HepG2 (cell line): ENCODE data around the gene RNASE13. TPM values are rescaled to one million over a fixed set of nuclear protein-coding genes. Genes with fewer than 3 reads are reported as not detected.
A peak's percentile ranks its signal among the peaks of the same experiment; 100 is the strongest.

Experiments used
- CEBPB ChIP-seq: IDR thresholded peaks from 2 replicates; pipeline ENCODE4 v1.6.1; 2011; ENCODE audit warnings: low read depth, low read length, improper control_type of control experiment, borderline replicate concordance
- FIP1L1 ChIP-seq: fragments of 200-400 bp; formaldehyde crosslinking; IDR thresholded peaks from 2 replicates; pipeline ENCODE4 v1.6.1; 2018; ENCODE audit warnings: low read depth, mild to moderate bottlenecking, low read length, moderate library complexity, borderline replicate concordance; ENCODE audit not compliant: insufficient read depth
- HMG20A ChIP-seq: IDR thresholded peaks from 2 replicates; pipeline ENCODE4 v1.6.1; 2016; ENCODE audit warnings: borderline replicate concordance
- ISX ChIP-seq: sonication (generic); formaldehyde crosslinking; conservative IDR thresholded peaks from 2 replicates; pipeline ENCODE4 v1.5.0; 2020; ENCODE audit warnings: missing genetic modification reagents
- KLF13 ChIP-seq: sonication (generic); formaldehyde crosslinking; IDR thresholded peaks from 2 replicates; pipeline ENCODE4 v1.4.0; 2020; ENCODE audit warnings: mild to moderate bottlenecking, missing genetic modification reagents
- NFE2L1 ChIP-seq: sonication (generic); formaldehyde crosslinking; IDR thresholded peaks from 2 replicates; pipeline ENCODE4 v1.4.0; 2020; ENCODE audit warnings: missing genetic modification reagents, mild to moderate bottlenecking, borderline replicate concordance
- PAF1 ChIP-seq: IDR thresholded peaks from 2 replicates; pipeline ENCODE4 v1.6.1; 2016; ENCODE audit warnings: missing genetic modification reagents, missing compliant biosample characterization
- SALL1 ChIP-seq: sonication (generic); formaldehyde crosslinking; IDR thresholded peaks from 2 replicates; pipeline ENCODE4 v1.8.0; 2022; ENCODE audit warnings: mild to moderate bottlenecking, missing genetic modification reagents
- SMARCE1 ChIP-seq: fragments of 450-650 bp; IDR thresholded peaks from 2 replicates; pipeline ENCODE4 v1.6.1; 2017; ENCODE audit warnings: borderline replicate concordance
- SRSF1 ChIP-seq: fragments of 200-400 bp; formaldehyde crosslinking; optimal IDR thresholded peaks from 2 replicates; pipeline ENCODE3; 2017; ENCODE audit warnings: mild to moderate bottlenecking, low read depth, low read length, moderate library complexity
- ZKSCAN8 ChIP-seq: IDR thresholded peaks from 2 replicates; pipeline ENCODE4 v1.6.1; 2016; ENCODE audit warnings: borderline replicate concordance, missing genetic modification reagents, missing compliant biosample characterization
- ZNF121 ChIP-seq: sonication (generic); formaldehyde crosslinking; IDR thresholded peaks from 2 replicates; pipeline ENCODE4 v1.5.0; 2020; ENCODE audit warnings: mild to moderate bottlenecking, missing genetic modification reagents
- ZNF260 ChIP-seq: sonication (generic); formaldehyde crosslinking; IDR thresholded peaks from 2 replicates; pipeline ENCODE4 v1.4.0; 2020; ENCODE audit warnings: missing genetic modification reagents, low read depth, mild to moderate bottlenecking, borderline replicate concordance
- ZNF460 ChIP-seq: sonication (generic); formaldehyde crosslinking; IDR thresholded peaks from 2 replicates; pipeline ENCODE4 v1.5.1; 2020; ENCODE audit warnings: missing genetic modification reagents, mild to moderate bottlenecking, borderline replicate concordance
- ZNF546 ChIP-seq: sonication (generic); formaldehyde crosslinking; conservative IDR thresholded peaks from 2 replicates; pipeline ENCODE4 v1.8.1; 2023; ENCODE audit warnings: mild to moderate bottlenecking, missing genetic modification reagents
- polyA plus RNA-seq, 8 experiments: library from polyadenylated mRNA; depleted of rRNA in 3 of 8; stranded (reverse) in 7 of 8; unstranded in 1 of 8; fragments of >200 nt; fragmentation: Illumina TruSeq in 4 of 8; extraction: Trizol in 4 of 8; gene quantifications; 2 replicates each; pipeline versions ENCODE4 v1.2.1 to v1.2.3, GENCODE V29; 2011 to 2016; ENCODE audit warnings: low read depth in 4 of 8, missing spikeins in 1 of 8, mixed read lengths in 1 of 8; ENCODE audit not compliant: insufficient read depth in 1 of 8
- total RNA-seq, 5 experiments: library from RNA; depleted of rRNA; stranded (reverse); fragments of >200 nt; fragmentation: Illumina TruSeq; extraction: Trizol; gene quantifications; 2 replicates each; pipeline ENCODE4 v1.2.3, GENCODE V29; 2016; ENCODE audit warnings: low read depth in 1 of 5
- TF ChIP-seq, protein P1 (sequence below): sonication (generic); formaldehyde crosslinking; IDR thresholded peaks from 2 replicates; pipeline ENCODE4 v1.4.0; 2020; ENCODE audit warnings: missing genetic modification reagents
- TF ChIP-seq, protein P2 (sequence below): sonication (generic); formaldehyde crosslinking; IDR thresholded peaks from 2 replicates; pipeline ENCODE4 v1.8.1; 2023; ENCODE audit warnings: mild to moderate bottlenecking, missing genetic modification reagents
- TF ChIP-seq, protein P3 (sequence below): sonication (generic); formaldehyde crosslinking; IDR thresholded peaks from 2 replicates; pipeline ENCODE4 v1.5.0; 2020; ENCODE audit warnings: mild to moderate bottlenecking, missing genetic modification reagents, borderline replicate concordance
- TF ChIP-seq, protein P4 (sequence below): sonication (generic); formaldehyde crosslinking; IDR thresholded peaks from 2 replicates; pipeline ENCODE4 v1.8.1; 2023; ENCODE audit warnings: missing genetic modification reagents, mild to moderate bottlenecking, borderline replicate concordance
- TF ChIP-seq, protein P5 (sequence below): sonication (generic); formaldehyde crosslinking; IDR thresholded peaks from 2 replicates; pipeline ENCODE4 v1.8.0; 2023; ENCODE audit warnings: mild to moderate bottlenecking, missing genetic modification reagents
- TF ChIP-seq, protein P6 (sequence below): sonication (generic); formaldehyde crosslinking; IDR thresholded peaks from 2 replicates; pipeline ENCODE4 v1.4.0; 2020; ENCODE audit warnings: missing genetic modification reagents, borderline replicate concordance

The RNASE13 gene
- total and polyA plus RNA-seq, 2 of the 13 experiments (the other 11 are each of a cell fraction or from before 2014, with no cell fraction given): 1.0 TPM; not detected in 1

DNA sequence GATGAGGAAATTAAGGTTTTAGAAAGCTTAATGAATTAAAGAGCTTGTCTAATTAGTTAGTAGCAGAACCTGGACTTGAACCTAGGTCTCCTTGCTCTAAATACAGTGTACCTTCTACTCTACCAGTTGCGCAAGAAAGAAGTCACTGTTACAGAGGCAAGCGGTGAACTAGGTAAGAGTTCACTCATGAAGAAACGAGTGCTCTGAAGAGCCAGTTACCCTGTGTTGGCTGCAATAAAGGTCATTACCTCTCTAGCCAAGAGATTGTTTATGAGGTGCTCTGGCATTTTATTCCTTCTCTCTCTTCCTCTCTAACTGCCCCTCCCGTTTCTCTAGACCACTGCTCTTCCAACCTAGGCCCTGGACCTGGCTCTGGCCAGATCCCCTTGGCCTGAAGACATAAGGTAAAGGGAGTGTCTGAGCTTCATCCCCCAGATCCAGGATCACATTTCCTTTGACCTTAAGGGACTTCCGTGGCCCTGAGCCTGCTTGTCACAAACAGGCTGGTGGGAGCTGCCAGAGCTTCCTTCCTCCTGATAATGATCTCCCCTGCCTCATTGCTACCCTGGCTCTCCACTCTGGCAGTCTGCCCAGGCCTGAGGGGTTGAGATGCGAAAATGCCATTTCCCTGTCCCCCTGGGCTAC, 9.5 kb upstream of the RNASE13 start (continued):
- no peak for TF ChIP-seq PAF1 (CRISPR knock-in tag)
- peak; percentile 67 for TF ChIP-seq SALL1 (CRISPR knock-in tag)
- no peak for TF ChIP-seq NFE2L1 (CRISPR knock-in tag)
- no peak for TF ChIP-seq SRSF1
- no peak for TF ChIP-seq ZNF260 (CRISPR knock-in tag)
- no peak for TF ChIP-seq ZNF546 (CRISPR knock-in tag)
- no peak for TF ChIP-seq ISX (CRISPR knock-in tag)
- no peak for TF ChIP-seq ZNF460
- TF ChIP-seq, protein P1, sequence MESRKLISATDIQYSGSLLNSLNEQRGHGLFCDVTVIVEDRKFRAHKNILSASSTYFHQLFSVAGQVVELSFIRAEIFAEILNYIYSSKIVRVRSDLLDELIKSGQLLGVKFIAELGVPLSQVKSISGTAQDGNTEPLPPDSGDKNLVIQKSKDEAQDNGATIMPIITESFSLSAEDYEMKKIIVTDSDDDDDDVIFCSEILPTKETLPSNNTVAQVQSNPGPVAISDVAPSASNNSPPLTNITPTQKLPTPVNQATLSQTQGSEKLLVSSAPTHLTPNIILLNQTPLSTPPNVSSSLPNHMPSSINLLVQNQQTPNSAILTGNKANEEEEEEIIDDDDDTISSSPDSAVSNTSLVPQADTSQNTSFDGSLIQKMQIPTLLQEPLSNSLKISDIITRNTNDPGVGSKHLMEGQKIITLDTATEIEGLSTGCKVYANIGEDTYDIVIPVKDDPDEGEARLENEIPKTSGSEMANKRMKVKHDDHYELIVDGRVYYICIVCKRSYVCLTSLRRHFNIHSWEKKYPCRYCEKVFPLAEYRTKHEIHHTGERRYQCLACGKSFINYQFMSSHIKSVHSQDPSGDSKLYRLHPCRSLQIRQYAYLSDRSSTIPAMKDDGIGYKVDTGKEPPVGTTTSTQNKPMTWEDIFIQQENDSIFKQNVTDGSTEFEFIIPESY (CRISPR knock-in tag): no peak
- TF ChIP-seq, protein P2, sequence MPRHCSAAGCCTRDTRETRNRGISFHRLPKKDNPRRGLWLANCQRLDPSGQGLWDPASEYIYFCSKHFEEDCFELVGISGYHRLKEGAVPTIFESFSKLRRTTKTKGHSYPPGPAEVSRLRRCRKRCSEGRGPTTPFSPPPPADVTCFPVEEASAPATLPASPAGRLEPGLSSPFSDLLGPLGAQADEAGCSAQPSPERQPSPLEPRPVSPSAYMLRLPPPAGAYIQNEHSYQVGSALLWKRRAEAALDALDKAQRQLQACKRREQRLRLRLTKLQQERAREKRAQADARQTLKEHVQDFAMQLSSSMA (CRISPR knock-in tag): no peak
- no peak for TF ChIP-seq HMG20A (CRISPR knock-in tag)
- TF ChIP-seq, protein P3, sequence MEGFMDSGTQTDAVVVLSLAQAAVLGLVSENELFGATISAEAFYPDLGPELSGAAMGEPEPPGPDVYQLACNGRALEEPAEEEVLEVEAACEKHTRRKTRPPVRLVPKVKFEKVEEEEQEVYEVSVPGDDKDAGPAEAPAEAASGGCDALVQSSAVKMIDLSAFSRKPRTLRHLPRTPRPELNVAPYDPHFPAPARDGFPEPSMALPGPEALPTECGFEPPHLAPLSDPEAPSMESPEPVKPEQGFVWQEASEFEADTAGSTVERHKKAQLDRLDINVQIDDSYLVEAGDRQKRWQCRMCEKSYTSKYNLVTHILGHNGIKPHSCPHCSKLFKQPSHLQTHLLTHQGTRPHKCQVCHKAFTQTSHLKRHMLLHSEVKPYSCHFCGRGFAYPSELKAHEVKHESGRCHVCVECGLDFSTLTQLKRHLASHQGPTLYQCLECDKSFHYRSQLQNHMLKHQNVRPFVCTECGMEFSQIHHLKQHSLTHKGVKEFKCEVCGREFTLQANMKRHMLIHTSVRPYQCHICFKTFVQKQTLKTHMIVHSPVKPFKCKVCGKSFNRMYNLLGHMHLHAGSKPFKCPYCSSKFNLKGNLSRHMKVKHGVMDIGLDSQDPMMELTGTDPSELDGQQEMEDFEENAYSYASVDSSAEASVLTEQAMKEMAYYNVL: no peak
- TF ChIP-seq, protein P4, sequence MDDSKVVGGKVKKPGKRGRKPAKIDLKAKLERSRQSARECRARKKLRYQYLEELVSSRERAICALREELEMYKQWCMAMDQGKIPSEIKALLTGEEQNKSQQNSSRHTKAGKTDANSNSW: no peak
- no peak for TF ChIP-seq KLF13 (CRISPR knock-in tag)
- TF ChIP-seq FIP1L1: no peak
- TF ChIP-seq, protein P5, sequence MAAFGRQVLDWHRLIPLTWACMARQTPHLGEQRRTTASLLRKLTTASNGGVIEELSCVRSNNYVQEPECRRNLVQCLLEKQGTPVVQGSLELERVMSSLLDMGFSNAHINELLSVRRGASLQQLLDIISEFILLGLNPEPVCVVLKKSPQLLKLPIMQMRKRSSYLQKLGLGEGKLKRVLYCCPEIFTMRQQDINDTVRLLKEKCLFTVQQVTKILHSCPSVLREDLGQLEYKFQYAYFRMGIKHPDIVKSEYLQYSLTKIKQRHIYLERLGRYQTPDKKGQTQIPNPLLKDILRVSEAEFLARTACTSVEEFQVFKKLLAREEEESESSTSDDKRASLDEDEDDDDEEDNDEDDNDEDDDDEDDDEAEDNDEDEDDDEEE (CRISPR knock-in tag): no peak
- no peak for TF ChIP-seq SMARCE1
- TF ChIP-seq CEBPB: peak; percentile 99
- TF ChIP-seq ZKSCAN8 (CRISPR knock-in tag): peak; percentile 37; the same call in 1 of the 2 replicates
- TF ChIP-seq ZNF121 (CRISPR knock-in tag): no peak
- TF ChIP-seq, protein P6, sequence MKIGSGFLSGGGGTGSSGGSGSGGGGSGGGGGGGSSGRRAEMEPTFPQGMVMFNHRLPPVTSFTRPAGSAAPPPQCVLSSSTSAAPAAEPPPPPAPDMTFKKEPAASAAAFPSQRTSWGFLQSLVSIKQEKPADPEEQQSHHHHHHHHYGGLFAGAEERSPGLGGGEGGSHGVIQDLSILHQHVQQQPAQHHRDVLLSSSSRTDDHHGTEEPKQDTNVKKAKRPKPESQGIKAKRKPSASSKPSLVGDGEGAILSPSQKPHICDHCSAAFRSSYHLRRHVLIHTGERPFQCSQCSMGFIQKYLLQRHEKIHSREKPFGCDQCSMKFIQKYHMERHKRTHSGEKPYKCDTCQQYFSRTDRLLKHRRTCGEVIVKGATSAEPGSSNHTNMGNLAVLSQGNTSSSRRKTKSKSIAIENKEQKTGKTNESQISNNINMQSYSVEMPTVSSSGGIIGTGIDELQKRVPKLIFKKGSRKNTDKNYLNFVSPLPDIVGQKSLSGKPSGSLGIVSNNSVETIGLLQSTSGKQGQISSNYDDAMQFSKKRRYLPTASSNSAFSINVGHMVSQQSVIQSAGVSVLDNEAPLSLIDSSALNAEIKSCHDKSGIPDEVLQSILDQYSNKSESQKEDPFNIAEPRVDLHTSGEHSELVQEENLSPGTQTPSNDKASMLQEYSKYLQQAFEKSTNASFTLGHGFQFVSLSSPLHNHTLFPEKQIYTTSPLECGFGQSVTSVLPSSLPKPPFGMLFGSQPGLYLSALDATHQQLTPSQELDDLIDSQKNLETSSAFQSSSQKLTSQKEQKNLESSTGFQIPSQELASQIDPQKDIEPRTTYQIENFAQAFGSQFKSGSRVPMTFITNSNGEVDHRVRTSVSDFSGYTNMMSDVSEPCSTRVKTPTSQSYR (CRISPR knock-in tag): peak; percentile 37; the same call in 1 of the 2 replicates
